GM18909 (cell line): Measurements from ENCODE around the gene BCL6.

Experiments
- ATAC-seq: cut with Tn5 transposase; IDR thresholded peaks from one replicate; pipeline ENCODE4 v1.9.1; 2021; ENCODE audit warnings: mild to moderate bottlenecking; ENCODE audit not compliant: unreplicated experiment, poor library complexity

BCL6 gene

GRCh38 chr3:187763850-187764648, 18.8 kb upstream of the BCL6 start:
- ATAC-seq, result no peak

GRCh38 chr3:187762792-187763191, 17.5 kb upstream of the BCL6 start:
- no peak for ATAC-seq

- no peak for ATAC-seq
Observed at GRCh38 chr3:187759601-187760000, 14.3 kb upstream of the BCL6 start.

- no peak for ATAC-seq
Observed at GRCh38 chr3:187758318-187758955, 13.2 kb upstream of the BCL6 start.

- ATAC-seq, result no peak
Observed at GRCh38 chr3:187753516-187753915, 8.2 kb upstream of the BCL6 start.

- ATAC-seq, result no peak
Observed at GRCh38 chr3:187750513-187751123, 5.3 kb upstream of the BCL6 start.

- ATAC-seq, result no peak
Observed at GRCh38 chr3:187750006-187750512, 4.8 kb upstream of the BCL6 start.

GRCh38 chr3:187748050-187748481, 2.8 kb upstream of the BCL6 start:
- ATAC-seq, result peak; percentile 53

- no peak for ATAC-seq
Observed at GRCh38 chr3:187747506-187747905, 2.2 kb upstream of the BCL6 start.

- no peak for ATAC-seq
Observed at GRCh38 chr3:187746442-187747281, 1.4 kb upstream of the BCL6 start.

GRCh38 chr3:187746059-187746441, 782 bp upstream of the BCL6 start:
- ATAC-seq, result no peak

- no peak for ATAC-seq
Observed at GRCh38 chr3:187744169-187745151, 808 bp downstream of the BCL6 start.

- ATAC-seq, result no peak
Observed at GRCh38 chr3:187743195-187744141, 1.8 kb downstream of the BCL6 start.

- no peak for ATAC-seq
Observed at GRCh38 chr3:187742351-187743171, 2.7 kb downstream of the BCL6 start.

- ATAC-seq, result no peak
Observed at GRCh38 chr3:187741403-187742350, 3.6 kb downstream of the BCL6 start.
